SK-N-SH (cell line): ENCODE results near the gene BAZ1B. TPM values are rescaled to one million over a fixed set of nuclear protein-coding genes. Genes with fewer than 3 reads are reported as not detected.
A peak's percentile ranks its signal among the peaks of the same experiment; 100 is the strongest.

Experiments
- CTCF ChIA-PET: fragments of 300-600, 350-600 bp; formaldehyde crosslinking; extraction: SDS; loops from one replicate; lab custom pipeline; 2021; lab: Yijun Ruan, JAX
- POLR2A ChIA-PET: fragments of 350-600 bp; sonication (Branson Sonifier 250); formaldehyde crosslinking; extraction: SDS; loops from one replicate; lab custom pipeline; 2020; ENCODE audit warnings: antibody characterized with exemption, inconsistent platforms; lab: Yijun Ruan, JAX
- DNase-seq: peaks from one replicate; pipeline ENCODE4 v3.0.0; 2012
- H2AFZ ChIP-seq: fragments of 200-600 bp; sonication (generic); 2 replicates; pipeline ENCODE4 v1.8.1; 2016; ENCODE audit warnings: antibody characterized with exemption, mild to moderate bottlenecking, low read depth
- H3F3A ChIP-seq: fragments of 200-600 bp; sonication (generic); replicated peaks from 2 replicates; pipeline ENCODE3; 2016; ENCODE audit warnings: antibody characterized with exemption, mild to moderate bottlenecking; ENCODE audit not compliant: insufficient read depth
- H3K27ac ChIP-seq, 2 experiments: fragments of 200-500 bp in 1 of 2; fragments of 200-600 bp in 1 of 2; sonication (Bioruptor generic) in 1 of 2; sonication (generic), shearing (Covaris generic) in 1 of 2; 2 replicates each; pipeline versions ENCODE4 v1.5.1 to v1.6.1; 2014 to 2016; ENCODE audit warnings: low read depth in 2 of 2, inconsistent platforms in 1 of 2, low read length in 1 of 2, mild to moderate bottlenecking in 1 of 2, mixed read lengths in 1 of 2
- H3K27me3 ChIP-seq: fragments of 200-600 bp; sonication (generic), shearing (Covaris generic); 2 replicates; pipeline ENCODE4 v1.6.1; 2016; ENCODE audit warnings: mixed run types; ENCODE audit not compliant: insufficient read depth
- H3K36me3 ChIP-seq, 2 experiments: fragments of 200-500 bp in 1 of 2; fragments of 200-600 bp in 1 of 2; sonication (Bioruptor generic) in 1 of 2; sonication (generic) in 1 of 2; replicated peaks in 1 of 2; 2 replicates each; pipeline versions ENCODE3 to v1.5.1; 2014 to 2016; ENCODE audit warnings: low read length in 1 of 2, mild to moderate bottlenecking in 1 of 2; ENCODE audit not compliant: insufficient read depth in 2 of 2, control insufficient read depth in 1 of 2
- H3K4me1 ChIP-seq, 2 experiments: fragments of 200-500 bp in 1 of 2; fragments of 200-600 bp in 1 of 2; sonication (Bioruptor generic) in 1 of 2; sonication (generic), shearing (Covaris generic) in 1 of 2; 2 replicates each; pipeline versions ENCODE4 v1.5.1 to v1.6.1; 2014 to 2016; ENCODE audit warnings: low read depth in 1 of 2, low read length in 1 of 2, mixed run types in 1 of 2; ENCODE audit not compliant: insufficient read depth in 2 of 2, control insufficient read depth in 1 of 2
- H3K4me2 ChIP-seq: fragments of 200-600 bp; sonication (generic), shearing (Covaris generic); 2 replicates; pipeline ENCODE4 v1.6.1; 2017; ENCODE audit warnings: mixed run types
- H3K4me3 ChIP-seq, 2 experiments: fragments of 200-500 bp in 1 of 2; fragments of 200-600 bp in 1 of 2; sonication (Bioruptor generic) in 1 of 2; sonication (generic), shearing (Covaris generic) in 1 of 2; 2 replicates each; pipeline versions ENCODE4 v1.5.1 to v1.8.1; 2014 to 2016; ENCODE audit warnings: low read depth in 2 of 2, inconsistent platforms in 1 of 2, low read length in 1 of 2, mild to moderate bottlenecking in 1 of 2, mixed read lengths in 1 of 2, moderate library complexity in 1 of 2
- H3K79me2 ChIP-seq: fragments of 200-600 bp; sonication (generic); 2 replicates; pipeline ENCODE4 v1.8.1; 2017; ENCODE audit warnings: mild to moderate bottlenecking; ENCODE audit not compliant: insufficient read depth
- H3K9ac ChIP-seq: fragments of 200-600 bp; sonication (generic); 2 replicates; pipeline ENCODE4 v1.6.1; 2017; ENCODE audit warnings: mixed run types
- H3K9me2 ChIP-seq: fragments of 200-600 bp; sonication (generic); 2 replicates; pipeline ENCODE4 v1.6.1; 2017; ENCODE audit warnings: mixed run types
- H3K9me3 ChIP-seq: fragments of 200-600 bp; sonication (generic); 2 replicates; pipeline ENCODE4 v1.6.1; 2017; ENCODE audit warnings: mixed run types, mild to moderate bottlenecking, moderate library complexity
- H4K20me1 ChIP-seq: fragments of 200-600 bp; sonication (generic); 2 replicates; pipeline ENCODE4 v1.6.1; 2017; ENCODE audit warnings: mild to moderate bottlenecking, mixed run types; ENCODE audit not compliant: insufficient read depth
- CHD2 ChIP-seq: fragments of 150-350 bp; IDR thresholded peaks from 2 replicates; pipeline ENCODE4 v1.6.1; 2018; ENCODE audit warnings: low read length; ENCODE audit not compliant: partially characterized antibody
- ELF1 ChIP-seq: IDR thresholded peaks from 2 replicates; pipeline ENCODE4 v1.4.0; 2012
- EP300 ChIP-seq, 2 experiments: IDR thresholded peaks; 2 replicates each; pipeline versions ENCODE4 v1.4.0 to v1.6.1; 2012; ENCODE audit warnings: borderline replicate concordance in 1 of 2, low read depth in 1 of 2, low read length in 1 of 2
- EZH2phosphoT487 ChIP-seq: fragments of 200-600 bp; sonication (generic); IDR thresholded peaks from 2 replicates; pipeline ENCODE4 v1.6.1; 2017; ENCODE audit warnings: low read depth, mixed run types, mild to moderate bottlenecking, antibody characterized with exemption, moderate library complexity, borderline replicate concordance
- FOSL2 ChIP-seq: IDR thresholded peaks from 2 replicates; pipeline ENCODE4 v1.4.0; 2012; ENCODE audit warnings: low read depth, mild to moderate bottlenecking, moderate library complexity, borderline replicate concordance
- GABPA ChIP-seq: IDR thresholded peaks from 2 replicates; pipeline ENCODE4 v1.4.0; 2012; ENCODE audit warnings: low read depth, mild to moderate bottlenecking
- GATA2 ChIP-seq: sonication (generic); formaldehyde crosslinking; IDR thresholded peaks from 2 replicates; pipeline ENCODE4 v1.5.0; 2020; ENCODE audit warnings: mild to moderate bottlenecking, missing genetic modification reagents
- IRF3 ChIP-seq: fragments of 150-350 bp; IDR thresholded peaks from 2 replicates; pipeline ENCODE4 v1.6.1; 2016; ENCODE audit warnings: mild to moderate bottlenecking, low read depth, low read length
- MEF2A ChIP-seq: IDR thresholded peaks from 2 replicates; pipeline ENCODE4 v1.4.0; 2012; ENCODE audit warnings: low read depth, borderline replicate concordance
- MXI1 ChIP-seq: IDR thresholded peaks from 2 replicates; pipeline ENCODE4 v1.6.1; 2012; ENCODE audit warnings: mild to moderate bottlenecking, low read depth, low read length, improper control_type of control experiment
- NRF1 ChIP-seq: IDR thresholded peaks from 2 replicates; pipeline ENCODE4 v1.6.1; 2012; ENCODE audit warnings: low read depth, mild to moderate bottlenecking, low read length
- POLR2AphosphoS5 ChIP-seq: IDR thresholded peaks from 2 replicates; pipeline ENCODE4 v1.6.1; 2012; ENCODE audit warnings: low read depth, low read length
- RAD21 ChIP-seq: IDR thresholded peaks from 2 replicates; pipeline ENCODE4 v1.6.1; 2012; ENCODE audit warnings: mild to moderate bottlenecking, low read length
- RCOR1 ChIP-seq: fragments of 150-350 bp; IDR thresholded peaks from 2 replicates; pipeline ENCODE4 v1.6.1; 2017; ENCODE audit warnings: antibody characterized with exemption, low read length
- RFX5 ChIP-seq: IDR thresholded peaks from 2 replicates; pipeline ENCODE4 v1.6.1; 2012; ENCODE audit warnings: mild to moderate bottlenecking, improper control_type of control experiment, low read length
- RXRA ChIP-seq: IDR thresholded peaks from 2 replicates; pipeline ENCODE4 v1.4.0; 2012; ENCODE audit warnings: low read depth, mild to moderate bottlenecking, borderline replicate concordance
- SIN3A ChIP-seq: IDR thresholded peaks from 2 replicates; pipeline ENCODE4 v1.6.1; 2012; ENCODE audit warnings: low read depth, mild to moderate bottlenecking, low read length, moderate library complexity, borderline replicate concordance
- SMC3 ChIP-seq: IDR thresholded peaks from 2 replicates; pipeline ENCODE4 v1.6.1; 2012; ENCODE audit warnings: low read depth, low read length, improper control_type of control experiment
- TAF1 ChIP-seq: IDR thresholded peaks from 2 replicates; pipeline ENCODE4 v1.6.1; 2012; ENCODE audit warnings: low read depth, mild to moderate bottlenecking, low read length, moderate library complexity, borderline replicate concordance
- TCF12 ChIP-seq: IDR thresholded peaks from 2 replicates; pipeline ENCODE4 v1.4.0; 2012
- TEAD4 ChIP-seq: IDR thresholded peaks from 2 replicates; pipeline ENCODE4 v1.4.0; 2012; ENCODE audit warnings: mild to moderate bottlenecking, borderline replicate concordance; ENCODE audit not compliant: insufficient read depth
- USF2 ChIP-seq: fragments of 150-350 bp; IDR thresholded peaks from 2 replicates; pipeline ENCODE4 v1.6.1; 2017; ENCODE audit warnings: antibody characterized with exemption, low read length, low read depth, borderline replicate concordance
- ZBTB33 ChIP-seq: IDR thresholded peaks from 2 replicates; pipeline ENCODE4 v1.4.0; 2012; ENCODE audit warnings: low read depth, borderline replicate concordance
- WGBS: methylation state at CpG from one replicate; pipeline ENCODE4 v1.1.6; 2017; ENCODE audit warnings: low lambda C conversion rate; 5-methylcytosine and 5-hydroxymethylcytosine counted together
- polyA plus RNA-seq, 3 experiments: library from polyadenylated mRNA; depleted of rRNA; stranded (reverse); fragments of >200 nt; gene quantifications; 2 replicates each; pipeline ENCODE4 v1.2.3, GENCODE V29; 2012
- TF ChIP-seq, protein P1 (sequence below): IDR thresholded peaks from 2 replicates; pipeline ENCODE4 v1.6.1; 2012; ENCODE audit warnings: mild to moderate bottlenecking, low read depth, low read length, moderate library complexity
- TF ChIP-seq, protein P2 (sequence below): fragments of 200-600 bp; sonication (generic); IDR thresholded peaks from 2 replicates; pipeline ENCODE4 v1.6.1; 2017; ENCODE audit warnings: antibody characterized with exemption, mild to moderate bottlenecking, moderate library complexity

The BAZ1B gene
- polyA plus RNA-seq, 1 of the 3 experiments (the other 2 are of a cell fraction), result 20.9 TPM

DNA sequence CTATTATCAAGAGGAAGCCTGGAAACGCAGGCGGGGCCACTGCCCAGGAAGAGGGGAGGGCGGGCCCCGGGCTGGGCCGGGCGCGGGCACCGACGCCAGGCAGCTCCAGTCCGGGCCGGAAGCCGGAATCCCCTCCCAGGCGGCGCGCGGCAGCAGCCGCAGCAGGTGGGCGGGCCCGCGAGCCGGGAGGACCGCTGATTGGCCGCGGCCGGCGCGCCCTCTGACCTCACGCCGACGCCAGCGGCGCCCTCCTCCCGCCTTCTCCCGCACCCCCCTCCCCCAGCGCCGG is 35.0 kb upstream of the BAZ1B start:
- H3F3A ChIP-seq, result peaks cover 24% of the 10 kb centered on the region
- DNase-seq, result peak; percentile 100
- H3K4me3 ChIP-seq, result peak overlapping the region; percentile 61 to 84
- H3K9me2 ChIP-seq, result no peaks in the 10 kb centered on the region
- H4K20me1 ChIP-seq, result peaks cover 42% of the 10 kb centered on the region
- peak overlapping the region; percentile 95 for H3K4me2 ChIP-seq
- peaks cover 9 to 15% of the 10 kb centered on the region in 2 experiments; a peak in 3 of 4 replicates for H3K4me1 ChIP-seq
- peaks cover 49% of the 10 kb centered on the region for H3K79me2 ChIP-seq
- WGBS, result under 1% methylated on average over 18 of the region's 36 CpGs
- no peaks in the 10 kb centered on the region for H3K9me3 ChIP-seq
- TF ChIP-seq TAF1 (peak; percentile 57), USF2 (no peak), EZH2phosphoT487 (no peak), IRF3 (no peak), RXRA (no peak), RFX5 (no peak), GATA2 (no peak), FOSL2 (no peak), ELF1 (peak; percentile 70), EP300 (IDR thresholded peaks at IDR 0.05; ENCODE audit: borderline replicate concordance in 1 of 2, low read depth in 1 of 2, low read length in 1 of 2) (0 out of 4 replicates have a peak, but pooled peaks of 1 of the 2 experiments have one; percentile 2), POLR2AphosphoS5 (no peak; the same call in 1 of the 2 replicates), SIN3A (no peak), SMC3 (no peak), NRF1 (peak; percentile 47), CHD2 (peak; percentile 92), RAD21 (no peak), MEF2A (no peak), RCOR1 (no peak), ZBTB33 (no peak), MXI1 (peak; percentile 90; the same call in 1 of the 2 replicates), TCF12 (peak; percentile 11; the same call in 1 of the 2 replicates), TEAD4 (no peak), GABPA (peak; percentile 63)
- TF ChIP-seq, protein P1, sequence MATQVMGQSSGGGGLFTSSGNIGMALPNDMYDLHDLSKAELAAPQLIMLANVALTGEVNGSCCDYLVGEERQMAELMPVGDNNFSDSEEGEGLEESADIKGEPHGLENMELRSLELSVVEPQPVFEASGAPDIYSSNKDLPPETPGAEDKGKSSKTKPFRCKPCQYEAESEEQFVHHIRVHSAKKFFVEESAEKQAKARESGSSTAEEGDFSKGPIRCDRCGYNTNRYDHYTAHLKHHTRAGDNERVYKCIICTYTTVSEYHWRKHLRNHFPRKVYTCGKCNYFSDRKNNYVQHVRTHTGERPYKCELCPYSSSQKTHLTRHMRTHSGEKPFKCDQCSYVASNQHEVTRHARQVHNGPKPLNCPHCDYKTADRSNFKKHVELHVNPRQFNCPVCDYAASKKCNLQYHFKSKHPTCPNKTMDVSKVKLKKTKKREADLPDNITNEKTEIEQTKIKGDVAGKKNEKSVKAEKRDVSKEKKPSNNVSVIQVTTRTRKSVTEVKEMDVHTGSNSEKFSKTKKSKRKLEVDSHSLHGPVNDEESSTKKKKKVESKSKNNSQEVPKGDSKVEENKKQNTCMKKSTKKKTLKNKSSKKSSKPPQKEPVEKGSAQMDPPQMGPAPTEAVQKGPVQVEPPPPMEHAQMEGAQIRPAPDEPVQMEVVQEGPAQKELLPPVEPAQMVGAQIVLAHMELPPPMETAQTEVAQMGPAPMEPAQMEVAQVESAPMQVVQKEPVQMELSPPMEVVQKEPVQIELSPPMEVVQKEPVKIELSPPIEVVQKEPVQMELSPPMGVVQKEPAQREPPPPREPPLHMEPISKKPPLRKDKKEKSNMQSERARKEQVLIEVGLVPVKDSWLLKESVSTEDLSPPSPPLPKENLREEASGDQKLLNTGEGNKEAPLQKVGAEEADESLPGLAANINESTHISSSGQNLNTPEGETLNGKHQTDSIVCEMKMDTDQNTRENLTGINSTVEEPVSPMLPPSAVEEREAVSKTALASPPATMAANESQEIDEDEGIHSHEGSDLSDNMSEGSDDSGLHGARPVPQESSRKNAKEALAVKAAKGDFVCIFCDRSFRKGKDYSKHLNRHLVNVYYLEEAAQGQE, result peak; percentile 36; the same call in 1 of the 2 replicates
- TF ChIP-seq, protein P2, sequence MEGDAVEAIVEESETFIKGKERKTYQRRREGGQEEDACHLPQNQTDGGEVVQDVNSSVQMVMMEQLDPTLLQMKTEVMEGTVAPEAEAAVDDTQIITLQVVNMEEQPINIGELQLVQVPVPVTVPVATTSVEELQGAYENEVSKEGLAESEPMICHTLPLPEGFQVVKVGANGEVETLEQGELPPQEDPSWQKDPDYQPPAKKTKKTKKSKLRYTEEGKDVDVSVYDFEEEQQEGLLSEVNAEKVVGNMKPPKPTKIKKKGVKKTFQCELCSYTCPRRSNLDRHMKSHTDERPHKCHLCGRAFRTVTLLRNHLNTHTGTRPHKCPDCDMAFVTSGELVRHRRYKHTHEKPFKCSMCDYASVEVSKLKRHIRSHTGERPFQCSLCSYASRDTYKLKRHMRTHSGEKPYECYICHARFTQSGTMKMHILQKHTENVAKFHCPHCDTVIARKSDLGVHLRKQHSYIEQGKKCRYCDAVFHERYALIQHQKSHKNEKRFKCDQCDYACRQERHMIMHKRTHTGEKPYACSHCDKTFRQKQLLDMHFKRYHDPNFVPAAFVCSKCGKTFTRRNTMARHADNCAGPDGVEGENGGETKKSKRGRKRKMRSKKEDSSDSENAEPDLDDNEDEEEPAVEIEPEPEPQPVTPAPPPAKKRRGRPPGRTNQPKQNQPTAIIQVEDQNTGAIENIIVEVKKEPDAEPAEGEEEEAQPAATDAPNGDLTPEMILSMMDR, result no peak
- no peak overlapping the region for H2AFZ ChIP-seq
- ChIA-PET POLR2A (interaction anchor here (0.6 to 1.5 kb wide), 9 partner anchors 9 to 285 kb away, joined by 3 to 8 read pairs (median 5); partner anchors contain the start of genes BAZ1B, METTL27 and TBL2), CTCF (interaction anchor here (0.6 to 1.6 kb wide), 5 partner anchors 9 to 470 kb away, joined by 3 to 9 read pairs (median 4); no protein-coding TSS in a partner anchor)
- peak overlapping the region; percentile 98 for H3K9ac ChIP-seq
- H3K27me3 ChIP-seq, result no peaks in the 10 kb centered on the region
- H3K27ac ChIP-seq, result peak overlapping the region; percentile 92 to 94
- peaks cover 2 to 16% of the 10 kb centered on the region in 2 experiments for H3K36me3 ChIP-seq
